GM21390 (cell line): Measurements from ENCODE around the gene MS4A8.
A peak's percentile ranks its signal among the peaks of the same experiment; 100 is the strongest.

Experiments
- ATAC-seq: cut with Tn5 transposase; IDR thresholded peaks from one replicate; pipeline ENCODE4 v1.9.1; 2021; ENCODE audit not compliant: unreplicated experiment

Gene MS4A8

DNA sequence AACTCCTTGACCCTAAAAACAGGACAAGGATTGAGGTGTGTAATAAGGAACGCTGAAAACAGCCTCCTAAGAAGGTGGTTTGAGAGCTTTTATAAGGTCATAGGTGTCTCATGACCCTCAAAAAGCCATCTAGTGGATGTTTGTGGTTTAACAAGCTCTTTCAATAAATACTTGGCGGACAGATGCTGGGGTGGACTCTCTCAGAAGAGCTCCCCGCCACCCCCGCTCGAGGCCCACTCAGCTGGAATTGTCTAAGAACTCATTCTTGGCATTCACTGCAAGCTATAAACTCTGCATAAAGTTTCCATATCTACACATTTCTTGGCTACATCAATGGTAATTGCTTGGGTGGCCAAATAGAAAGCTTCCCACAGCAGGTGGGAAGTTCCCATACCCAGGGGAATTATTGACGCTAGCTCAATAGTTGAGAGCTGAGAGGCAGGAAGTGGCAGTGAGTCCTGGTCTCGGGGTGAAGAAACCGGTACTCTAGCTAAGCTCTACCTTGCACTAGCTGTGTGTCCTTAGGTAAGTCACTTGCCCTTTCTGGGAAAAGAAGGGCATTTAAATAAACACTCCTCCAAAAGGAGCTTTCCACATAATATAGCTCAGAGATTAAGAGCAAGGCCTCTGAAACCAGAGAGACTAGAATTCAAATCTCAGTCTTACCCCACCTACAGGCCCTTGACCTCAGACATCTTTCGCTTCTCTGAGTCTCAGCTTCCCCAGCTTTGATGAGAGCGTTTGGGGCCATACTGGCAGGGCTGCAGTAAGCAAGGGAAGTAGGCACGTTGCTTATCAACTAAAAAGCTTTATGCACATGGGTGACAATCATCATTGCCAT lies 63.7 kb downstream of the MS4A8 start:
- ATAC-seq, result peak; percentile 65

DNA sequence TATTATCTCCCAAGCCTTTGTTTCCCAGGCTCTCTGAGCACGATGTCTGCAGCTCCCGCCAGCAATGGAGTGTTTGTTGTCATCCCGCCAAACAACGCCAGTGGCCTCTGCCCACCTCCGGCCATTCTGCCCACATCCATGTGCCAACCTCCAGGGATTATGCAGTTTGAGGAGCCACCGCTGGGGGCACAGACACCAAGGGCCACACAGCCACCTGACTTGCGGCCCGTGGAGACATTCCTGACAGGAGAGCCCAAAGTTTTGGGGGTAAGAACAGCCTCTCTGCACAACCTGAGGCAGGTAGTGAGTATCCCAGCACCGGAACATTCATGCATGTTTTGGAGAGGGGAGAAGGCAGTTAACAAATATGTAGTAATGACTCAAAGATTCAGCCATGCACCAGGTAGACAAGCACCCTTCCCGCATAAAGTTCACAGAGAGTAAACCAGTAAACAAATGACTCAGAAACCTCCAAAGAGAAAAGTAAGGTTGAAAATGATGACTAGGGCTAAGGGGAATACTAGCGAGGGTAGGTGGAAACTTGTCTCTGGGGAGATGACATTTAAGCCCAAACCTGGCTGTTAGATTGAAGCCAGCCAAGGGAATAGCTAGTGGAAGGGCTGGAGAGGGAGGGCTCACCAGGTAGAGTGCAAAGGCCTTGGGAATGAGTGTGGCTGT lies 64.4 kb downstream of the MS4A8 start:
- no peak for ATAC-seq

DNA sequence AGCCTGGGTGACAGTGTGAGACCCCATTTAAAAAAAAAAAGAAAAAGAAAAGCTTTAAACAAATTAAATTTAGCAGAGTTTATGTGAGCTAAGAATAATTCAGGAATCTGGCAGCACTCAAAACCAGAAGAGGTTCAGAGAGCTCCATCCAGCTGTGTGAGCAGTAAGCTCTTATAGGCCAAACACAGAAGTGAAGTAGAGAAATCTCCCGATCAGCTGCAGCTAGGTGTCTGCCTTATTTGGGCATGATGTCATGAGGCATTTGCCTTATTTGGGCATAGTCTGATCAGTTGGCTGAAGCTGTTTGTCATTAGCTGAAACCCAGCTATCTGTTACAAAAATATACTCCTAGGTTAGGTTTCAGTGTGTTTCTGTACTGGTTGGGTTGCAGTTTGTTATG lies 65.5 kb downstream of the MS4A8 start:
- ATAC-seq, result peak; percentile 42

DNA sequence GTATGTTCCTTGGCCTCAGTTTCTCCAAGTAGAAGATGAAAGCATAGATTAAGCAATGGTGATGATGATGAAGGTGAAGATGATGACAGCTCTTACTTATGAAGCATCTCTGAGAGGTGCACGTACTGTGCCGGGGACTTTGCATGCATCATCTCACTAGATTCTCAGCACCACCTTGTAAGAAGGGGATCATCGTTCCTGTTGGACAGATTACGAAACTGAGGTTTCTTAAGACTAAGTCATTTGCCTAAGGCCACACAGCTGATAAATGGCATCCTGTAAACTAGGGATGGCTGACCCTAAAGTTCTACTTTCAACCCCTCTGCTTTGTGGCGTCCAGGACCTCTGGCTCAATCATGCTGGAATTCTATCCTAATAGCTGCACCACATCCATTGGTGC lies 65.9 kb downstream of the MS4A8 start:
- no peak for ATAC-seq
